Liver (tissue), 9 donors: ENCODE results near the gene MCUR1. TPM values are rescaled to one million over a fixed set of nuclear protein-coding genes. Genes with fewer than 3 reads are reported as not detected.

Experiments
- DNase-seq: peaks from one replicate; pipeline ENCODE4 v3.0.0-alpha.2; 2017; ENCODE audit warnings: low spot score
- H3K27ac ChIP-seq, 2 donors: one replicate each; pipeline ENCODE4 v1.7.0; 2013; ENCODE audit warnings: inconsistent platforms in 2 of 2, low read length in 2 of 2, control low read depth in 1 of 2, low read depth in 1 of 2, mild to moderate bottlenecking in 1 of 2
- H3K27me3 ChIP-seq, 4 donors: one replicate each; pipeline versions ENCODE4 v1.6.1 to v1.7.0; 2013; ENCODE audit warnings: low read length in 3 of 4, inconsistent platforms in 1 of 4, mild to moderate bottlenecking in 1 of 4, moderate library complexity in 1 of 4; ENCODE audit not compliant: control insufficient read depth in 4 of 4, insufficient read depth in 4 of 4
- H3K36me3 ChIP-seq, 4 donors: one replicate each; pipeline versions ENCODE4 v1.6.1 to v1.7.0; 2013; ENCODE audit warnings: low read length in 3 of 4, mild to moderate bottlenecking in 3 of 4, low read depth in 1 of 4, moderate library complexity in 1 of 4; ENCODE audit not compliant: control insufficient read depth in 4 of 4, insufficient read depth in 3 of 4
- H3K4me1 ChIP-seq, 4 donors: one replicate each; pipeline versions ENCODE4 v1.6.1 to v1.7.0; 2013; ENCODE audit warnings: low read length in 3 of 4, mild to moderate bottlenecking in 3 of 4, moderate library complexity in 1 of 4; ENCODE audit not compliant: control insufficient read depth in 4 of 4, insufficient read depth in 4 of 4
- H3K4me3 ChIP-seq, 3 donors: one replicate each; pipeline versions ENCODE4 v1.6.1 to v1.7.0; 2013; ENCODE audit warnings: low read length in 3 of 3, control low read depth in 1 of 3, low read depth in 1 of 3, mild to moderate bottlenecking in 1 of 3
- H3K9ac ChIP-seq, 2 donors: one replicate each; pipeline ENCODE4 v1.7.0; 2013; ENCODE audit warnings: low read length in 2 of 2, mild to moderate bottlenecking in 2 of 2, moderate library complexity in 2 of 2, control low read depth in 1 of 2, low read depth in 1 of 2
- H3K9me3 ChIP-seq, 4 donors: one replicate each; pipeline versions ENCODE4 v1.6.1 to v1.7.0; 2013; ENCODE audit warnings: low read length in 3 of 4; ENCODE audit not compliant: control insufficient read depth in 4 of 4
- EGR1 ChIP-seq, 2 donors: IDR thresholded peaks; 2 replicates each; pipeline ENCODE4 v1.6.1; 2016 to 2018; ENCODE audit warnings: antibody characterized with exemption in 2 of 2, low read depth in 2 of 2
- FOXA1 ChIP-seq: IDR thresholded peaks from 2 replicates; pipeline ENCODE4 v1.6.1; 2016; ENCODE audit warnings: antibody characterized with exemption
- FOXA2 ChIP-seq: IDR thresholded peaks from 2 replicates; pipeline ENCODE4 v1.6.1; 2016; ENCODE audit warnings: antibody characterized with exemption
- GABPA ChIP-seq, 2 donors: IDR thresholded peaks in 1 of 2; conservative IDR thresholded peaks in 1 of 2; 2 replicates each; pipeline ENCODE4 v1.6.1; 2016; ENCODE audit warnings: antibody characterized with exemption in 2 of 2, mild to moderate bottlenecking in 1 of 2, moderate library complexity in 1 of 2
- HNF4G ChIP-seq: IDR thresholded peaks from 2 replicates; pipeline ENCODE4 v1.6.1; 2016; ENCODE audit warnings: antibody characterized with exemption
- JUND ChIP-seq, 2 donors: IDR thresholded peaks; 2 replicates each; pipeline ENCODE4 v1.6.1; 2016; ENCODE audit warnings: antibody characterized with exemption in 2 of 2
- NR2F2 ChIP-seq: IDR thresholded peaks from 2 replicates; pipeline ENCODE4 v1.6.1; 2016; ENCODE audit warnings: antibody characterized with exemption
- RAD21 ChIP-seq, 2 donors: IDR thresholded peaks; 2 replicates each; pipeline ENCODE4 v1.6.1; 2016; ENCODE audit warnings: antibody characterized with exemption in 2 of 2, mild to moderate bottlenecking in 2 of 2
- RXRA ChIP-seq, 2 donors: IDR thresholded peaks; 2 replicates each; pipeline ENCODE4 v1.6.1; 2017 to 2018; ENCODE audit warnings: antibody characterized with exemption in 2 of 2, mild to moderate bottlenecking in 1 of 2
- SP1 ChIP-seq: IDR thresholded peaks from 2 replicates; pipeline ENCODE4 v1.6.1; 2018; ENCODE audit warnings: antibody characterized with exemption, mild to moderate bottlenecking
- TAF1 ChIP-seq: conservative IDR thresholded peaks from 2 replicates; pipeline ENCODE4 v1.6.1; 2016; ENCODE audit warnings: antibody characterized with exemption, mild to moderate bottlenecking
- YY1 ChIP-seq: IDR thresholded peaks from 2 replicates; pipeline ENCODE4 v1.6.1; 2016; ENCODE audit warnings: antibody characterized with exemption, mild to moderate bottlenecking
- WGBS: extraction: QIAGEN DNeasy Blood & Tissue Kit; methylation state at CpG from one replicate; pipeline ENCODE4 v1.1.7; 2013; 5-methylcytosine and 5-hydroxymethylcytosine counted together
- polyA plus RNA-seq, 2 donors: library from polyadenylated mRNA; stranded (reverse) in 1 of 2; unstranded in 1 of 2; fragments of 200-250 nt in 1 of 2; fragments of >200 nt in 1 of 2; fragmentation: Nextera tagmentation in 1 of 2; extraction: Ambion mirVana in 1 of 2; gene quantifications; one replicate each; pipeline versions ENCODE4 v1.2.1 to v1.2.3, GENCODE V29; 2013 to 2015
- total RNA-seq, 2 donors: library from RNA; depleted of rRNA; stranded (reverse); fragments of >200 nt; gene quantifications; one replicate each; pipeline ENCODE4 v1.2.3, GENCODE V29; 2014
- TF ChIP-seq, protein P1 (sequence below): IDR thresholded peaks from 2 replicates; pipeline ENCODE4 v1.6.1; 2016; ENCODE audit warnings: antibody characterized with exemption, mild to moderate bottlenecking
- TF ChIP-seq, protein P2 (sequence below): fragments of 150-350 bp; IDR thresholded peaks from 2 replicates; pipeline ENCODE4 v1.5.1; 2017; ENCODE audit warnings: improper control_type of control experiment, low read depth, low read length; ENCODE audit not compliant: missing input control
- TF ChIP-seq, protein P3 (sequence below): IDR thresholded peaks from 2 replicates; pipeline ENCODE4 v1.6.1; 2016; ENCODE audit warnings: antibody characterized with exemption
- TF ChIP-seq, protein P4 (sequence below): IDR thresholded peaks from 2 replicates; pipeline ENCODE4 v1.6.1; 2016; ENCODE audit warnings: antibody characterized with exemption
- donor health status: healthy.
- donor health status: healthy.
- donor health status: healthy.
- donor health status: healthy.
- donor health status: healthy.

Gene MCUR1
- total and polyA plus RNA-seq, 4 donors = 7.3 to 17.3 (median 7.4) TPM

DNA sequence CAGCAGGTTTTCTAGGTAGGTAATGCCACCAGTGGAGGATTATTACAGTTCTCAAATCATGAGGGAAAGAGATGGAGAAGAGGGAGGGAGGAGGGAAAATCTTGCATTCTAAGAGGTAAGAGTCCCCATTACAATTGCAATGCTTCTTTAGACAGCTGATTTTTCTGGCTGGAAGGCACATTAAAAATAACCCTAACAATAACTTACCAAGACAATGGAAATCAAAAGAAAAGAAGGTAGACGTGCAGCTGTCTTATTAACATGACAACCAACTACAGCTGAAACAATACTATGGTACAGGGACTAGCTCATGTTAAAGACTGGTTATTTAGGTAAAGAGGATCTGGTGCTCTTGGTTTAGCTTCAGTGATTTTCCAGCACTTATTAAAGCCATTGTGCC, 24.6 kb downstream of the MCUR1 start:
- Histone ChIP-seq H3K27me3 (no peaks in the 10 kb centered on the region), H3K4me1 (no peaks in the 10 kb centered on the region), H3K4me3 (no peak overlapping the region), H3K27ac (no peak overlapping the region), H3K9me3 (no peaks in the 10 kb centered on the region), H3K9ac (no peak overlapping the region), H3K36me3 (peaks cover 2 to 16% (median 9%) of the 10 kb centered on the region in 4 donors)
- no peak for DNase-seq
- 92% methylated on average over 1 of the region's 1 CpG for WGBS
- no peak for TF ChIP-seq YY1

DNA sequence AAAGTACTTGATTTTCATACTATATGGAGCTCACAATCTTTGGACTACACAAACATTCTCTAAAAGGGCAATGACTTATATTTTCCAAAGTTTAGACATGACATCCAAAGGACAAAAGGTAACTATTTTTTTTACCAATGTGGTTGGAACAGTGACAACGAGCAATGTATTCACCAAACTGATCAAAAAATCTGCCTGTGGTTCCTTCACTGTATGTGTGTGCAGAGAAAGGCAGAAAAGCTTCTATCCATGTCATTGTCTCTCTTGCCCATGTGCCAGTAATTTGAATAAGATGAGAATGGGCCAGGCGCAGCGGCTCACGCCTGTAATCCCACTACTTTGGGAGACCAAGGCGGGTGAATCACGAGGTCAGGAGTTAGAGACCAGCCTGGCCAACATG, 25.5 kb downstream of the MCUR1 start:
- TF ChIP-seq, protein P1, sequence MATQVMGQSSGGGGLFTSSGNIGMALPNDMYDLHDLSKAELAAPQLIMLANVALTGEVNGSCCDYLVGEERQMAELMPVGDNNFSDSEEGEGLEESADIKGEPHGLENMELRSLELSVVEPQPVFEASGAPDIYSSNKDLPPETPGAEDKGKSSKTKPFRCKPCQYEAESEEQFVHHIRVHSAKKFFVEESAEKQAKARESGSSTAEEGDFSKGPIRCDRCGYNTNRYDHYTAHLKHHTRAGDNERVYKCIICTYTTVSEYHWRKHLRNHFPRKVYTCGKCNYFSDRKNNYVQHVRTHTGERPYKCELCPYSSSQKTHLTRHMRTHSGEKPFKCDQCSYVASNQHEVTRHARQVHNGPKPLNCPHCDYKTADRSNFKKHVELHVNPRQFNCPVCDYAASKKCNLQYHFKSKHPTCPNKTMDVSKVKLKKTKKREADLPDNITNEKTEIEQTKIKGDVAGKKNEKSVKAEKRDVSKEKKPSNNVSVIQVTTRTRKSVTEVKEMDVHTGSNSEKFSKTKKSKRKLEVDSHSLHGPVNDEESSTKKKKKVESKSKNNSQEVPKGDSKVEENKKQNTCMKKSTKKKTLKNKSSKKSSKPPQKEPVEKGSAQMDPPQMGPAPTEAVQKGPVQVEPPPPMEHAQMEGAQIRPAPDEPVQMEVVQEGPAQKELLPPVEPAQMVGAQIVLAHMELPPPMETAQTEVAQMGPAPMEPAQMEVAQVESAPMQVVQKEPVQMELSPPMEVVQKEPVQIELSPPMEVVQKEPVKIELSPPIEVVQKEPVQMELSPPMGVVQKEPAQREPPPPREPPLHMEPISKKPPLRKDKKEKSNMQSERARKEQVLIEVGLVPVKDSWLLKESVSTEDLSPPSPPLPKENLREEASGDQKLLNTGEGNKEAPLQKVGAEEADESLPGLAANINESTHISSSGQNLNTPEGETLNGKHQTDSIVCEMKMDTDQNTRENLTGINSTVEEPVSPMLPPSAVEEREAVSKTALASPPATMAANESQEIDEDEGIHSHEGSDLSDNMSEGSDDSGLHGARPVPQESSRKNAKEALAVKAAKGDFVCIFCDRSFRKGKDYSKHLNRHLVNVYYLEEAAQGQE = no peak
- no peak for TF ChIP-seq EGR1 (IDR thresholded peaks at IDR 0.05; ENCODE audit: low read depth in 2 of 2)
- TF ChIP-seq RXRA (IDR thresholded peaks at IDR 0.05) = no peak
- TF ChIP-seq SP1 = no peak
- no peak for TF ChIP-seq RAD21 (IDR thresholded peaks at IDR 0.05)
- no peak for TF ChIP-seq FOXA1
- TF ChIP-seq, protein P2, sequence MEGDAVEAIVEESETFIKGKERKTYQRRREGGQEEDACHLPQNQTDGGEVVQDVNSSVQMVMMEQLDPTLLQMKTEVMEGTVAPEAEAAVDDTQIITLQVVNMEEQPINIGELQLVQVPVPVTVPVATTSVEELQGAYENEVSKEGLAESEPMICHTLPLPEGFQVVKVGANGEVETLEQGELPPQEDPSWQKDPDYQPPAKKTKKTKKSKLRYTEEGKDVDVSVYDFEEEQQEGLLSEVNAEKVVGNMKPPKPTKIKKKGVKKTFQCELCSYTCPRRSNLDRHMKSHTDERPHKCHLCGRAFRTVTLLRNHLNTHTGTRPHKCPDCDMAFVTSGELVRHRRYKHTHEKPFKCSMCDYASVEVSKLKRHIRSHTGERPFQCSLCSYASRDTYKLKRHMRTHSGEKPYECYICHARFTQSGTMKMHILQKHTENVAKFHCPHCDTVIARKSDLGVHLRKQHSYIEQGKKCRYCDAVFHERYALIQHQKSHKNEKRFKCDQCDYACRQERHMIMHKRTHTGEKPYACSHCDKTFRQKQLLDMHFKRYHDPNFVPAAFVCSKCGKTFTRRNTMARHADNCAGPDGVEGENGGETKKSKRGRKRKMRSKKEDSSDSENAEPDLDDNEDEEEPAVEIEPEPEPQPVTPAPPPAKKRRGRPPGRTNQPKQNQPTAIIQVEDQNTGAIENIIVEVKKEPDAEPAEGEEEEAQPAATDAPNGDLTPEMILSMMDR = no peak
- no peak for TF ChIP-seq TAF1
- no peak for TF ChIP-seq JUND (IDR thresholded peaks at IDR 0.05)
- TF ChIP-seq, protein P3, sequence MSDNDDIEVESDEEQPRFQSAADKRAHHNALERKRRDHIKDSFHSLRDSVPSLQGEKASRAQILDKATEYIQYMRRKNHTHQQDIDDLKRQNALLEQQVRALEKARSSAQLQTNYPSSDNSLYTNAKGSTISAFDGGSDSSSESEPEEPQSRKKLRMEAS = no peak
- TF ChIP-seq NR2F2 = no peak
- TF ChIP-seq GABPA (IDR thresholded peaks at IDR 0.05 in 1 of 2, conservative IDR thresholded peaks at IDR 0.05 in 1 of 2) = no peak
- Histone ChIP-seq H3K4me3 (no peak overlapping the region), H3K9ac (no peak overlapping the region), H3K4me1 (no peaks in the 10 kb centered on the region), H3K27ac (no peak overlapping the region), H3K9me3 (no peaks in the 10 kb centered on the region), H3K36me3 (peaks cover 2 to 16% (median 9%) of the 10 kb centered on the region in 4 donors), H3K27me3 (no peaks in the 10 kb centered on the region)
- WGBS = 96% methylated on average over 6 of the region's 6 CpGs
- no peak for DNase-seq

DNA sequence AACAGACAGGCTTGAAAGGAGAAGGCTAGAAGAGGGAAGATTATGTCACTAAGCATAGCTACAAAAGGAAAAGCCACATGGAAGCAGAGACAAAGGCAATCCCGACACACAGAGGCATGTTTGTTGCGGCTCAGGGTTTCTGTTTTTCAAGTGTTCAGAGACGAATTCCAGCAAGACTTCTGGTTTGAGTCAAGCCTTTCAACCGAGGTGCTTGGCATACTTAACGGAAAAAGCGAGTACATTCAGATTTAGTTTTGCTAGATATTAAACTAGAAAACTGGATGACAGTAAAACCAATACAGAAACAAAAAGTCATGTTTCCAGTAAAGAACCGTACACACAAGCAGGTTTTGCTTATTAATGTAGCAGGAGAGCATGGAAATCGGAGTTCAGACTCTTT, 27.2 kb downstream of the MCUR1 start:
- Histone ChIP-seq H3K9me3 (no peaks in the 10 kb centered on the region), H3K4me3 (no peak overlapping the region), H3K27me3 (no peaks in the 10 kb centered on the region), H3K27ac (no peak overlapping the region), H3K4me1 (no peaks in the 10 kb centered on the region), H3K9ac (no peak overlapping the region), H3K36me3 (peaks cover 2 to 7% (median 5%) of the 10 kb centered on the region in 4 donors)
- WGBS = 83% methylated on average over 8 of the region's 8 CpGs
- DNase-seq = no peak
- TF ChIP-seq JUND (IDR thresholded peaks at IDR 0.05) (no peak), RXRA (IDR thresholded peaks at IDR 0.05) (no peak), FOXA2 (no peak), EGR1 (IDR thresholded peaks at IDR 0.05; ENCODE audit: low read depth in 2 of 2) (no peak), HNF4G (no peak), RAD21 (IDR thresholded peaks at IDR 0.05) (no peak), TAF1 (no peak), NR2F2 (no peak)
- TF ChIP-seq, protein P2 = no peak
- TF ChIP-seq, protein P4, sequence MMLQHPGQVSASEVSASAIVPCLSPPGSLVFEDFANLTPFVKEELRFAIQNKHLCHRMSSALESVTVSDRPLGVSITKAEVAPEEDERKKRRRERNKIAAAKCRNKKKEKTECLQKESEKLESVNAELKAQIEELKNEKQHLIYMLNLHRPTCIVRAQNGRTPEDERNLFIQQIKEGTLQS = no peak
- TF ChIP-seq, protein P1 = no peak
